ENCODE measurements around the gene TRAF1.
A peak's percentile ranks its signal among the peaks of the same experiment; 100 is the strongest.

The TRAF1 gene

DNA sequence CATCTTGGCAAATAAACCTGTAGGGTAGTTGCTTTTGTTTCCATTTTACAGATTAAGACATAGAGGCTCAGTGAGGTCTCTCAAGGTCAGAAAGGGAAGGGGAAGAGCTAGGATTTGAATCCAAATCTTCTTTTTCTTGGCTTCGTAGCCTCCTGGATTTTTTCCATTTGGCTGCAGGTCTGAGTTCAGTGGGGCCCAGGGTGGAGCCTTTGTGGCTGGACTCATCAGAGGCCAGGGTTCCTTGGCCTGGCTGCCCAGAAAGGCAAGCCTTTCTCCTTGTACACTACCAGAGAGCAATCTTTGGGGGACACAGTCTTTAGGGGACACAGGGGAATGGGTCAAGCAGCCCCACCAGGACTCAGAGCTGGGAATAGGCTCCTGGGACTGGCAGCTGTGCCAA lies 10.5 kb upstream of the TRAF1 start:
- Histone ChIP-seq H3K9ac (ENCODE audit: low read length) (peak overlapping the region; percentile 77), H3K4me2 (ENCODE audit: low read length) (peak overlapping the region; percentile 78)

DNA sequence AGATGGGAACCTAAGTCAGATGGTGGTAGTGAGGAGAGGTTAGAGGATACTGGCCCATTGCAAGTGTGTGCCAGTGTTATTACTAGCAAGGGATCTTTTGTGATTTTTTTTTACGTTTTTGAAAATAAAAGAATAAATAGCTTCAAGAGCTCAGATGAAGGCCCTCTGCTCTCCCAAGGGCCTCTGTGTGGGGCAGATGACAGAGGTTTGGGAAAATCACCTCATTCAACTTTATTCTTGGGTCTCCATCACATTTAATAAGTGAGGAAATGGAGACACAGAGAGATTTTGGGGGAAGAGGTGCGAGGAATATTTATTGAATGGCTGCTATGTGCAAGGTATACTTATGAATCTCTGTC lies 10.1 kb upstream of the TRAF1 start:
- H2AFZ ChIP-seq (ENCODE audit: low read depth, low read length): no peak overlapping the region
- peak overlapping the region; percentile 94 for H3K27ac ChIP-seq (ENCODE audit: low read length)

More for the DNA sequence above, 10.5 kb upstream of the TRAF1 start:
- no peaks in the 10 kb centered on the region for H3K79me2 ChIP-seq (ENCODE audit: low read length)
- no peaks in the 10 kb centered on the region for H3K9me3 ChIP-seq (ENCODE audit: insufficient read depth, low read length)
- no peak overlapping the region for H2AFZ ChIP-seq (ENCODE audit: low read depth, low read length)
- no peaks in the 10 kb centered on the region for H4K20me1 ChIP-seq (ENCODE audit: insufficient read depth, low read length)
- no peaks in the 10 kb centered on the region for H3K36me3 ChIP-seq (replicated peaks; ENCODE audit: low read depth, low read length)
- no peak overlapping the region for H3K4me3 ChIP-seq (ENCODE audit: low read length)
- TF ChIP-seq EZH2phosphoT487 (IDR thresholded peaks at IDR 0.05; ENCODE audit: low read depth): no peak
- TF ChIP-seq, protein P1, sequence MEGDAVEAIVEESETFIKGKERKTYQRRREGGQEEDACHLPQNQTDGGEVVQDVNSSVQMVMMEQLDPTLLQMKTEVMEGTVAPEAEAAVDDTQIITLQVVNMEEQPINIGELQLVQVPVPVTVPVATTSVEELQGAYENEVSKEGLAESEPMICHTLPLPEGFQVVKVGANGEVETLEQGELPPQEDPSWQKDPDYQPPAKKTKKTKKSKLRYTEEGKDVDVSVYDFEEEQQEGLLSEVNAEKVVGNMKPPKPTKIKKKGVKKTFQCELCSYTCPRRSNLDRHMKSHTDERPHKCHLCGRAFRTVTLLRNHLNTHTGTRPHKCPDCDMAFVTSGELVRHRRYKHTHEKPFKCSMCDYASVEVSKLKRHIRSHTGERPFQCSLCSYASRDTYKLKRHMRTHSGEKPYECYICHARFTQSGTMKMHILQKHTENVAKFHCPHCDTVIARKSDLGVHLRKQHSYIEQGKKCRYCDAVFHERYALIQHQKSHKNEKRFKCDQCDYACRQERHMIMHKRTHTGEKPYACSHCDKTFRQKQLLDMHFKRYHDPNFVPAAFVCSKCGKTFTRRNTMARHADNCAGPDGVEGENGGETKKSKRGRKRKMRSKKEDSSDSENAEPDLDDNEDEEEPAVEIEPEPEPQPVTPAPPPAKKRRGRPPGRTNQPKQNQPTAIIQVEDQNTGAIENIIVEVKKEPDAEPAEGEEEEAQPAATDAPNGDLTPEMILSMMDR (IDR thresholded peaks at IDR 0.05; ENCODE audit: low read depth, low read length): no peak
- no peaks in the 10 kb centered on the region for H3K27me3 ChIP-seq (ENCODE audit: low read depth, low read length)
- peaks cover 73% of the 10 kb centered on the region for H3K4me1 ChIP-seq (ENCODE audit: low read length)
- peak overlapping the region; percentile 94 for H3K27ac ChIP-seq (ENCODE audit: low read length)

DNA sequence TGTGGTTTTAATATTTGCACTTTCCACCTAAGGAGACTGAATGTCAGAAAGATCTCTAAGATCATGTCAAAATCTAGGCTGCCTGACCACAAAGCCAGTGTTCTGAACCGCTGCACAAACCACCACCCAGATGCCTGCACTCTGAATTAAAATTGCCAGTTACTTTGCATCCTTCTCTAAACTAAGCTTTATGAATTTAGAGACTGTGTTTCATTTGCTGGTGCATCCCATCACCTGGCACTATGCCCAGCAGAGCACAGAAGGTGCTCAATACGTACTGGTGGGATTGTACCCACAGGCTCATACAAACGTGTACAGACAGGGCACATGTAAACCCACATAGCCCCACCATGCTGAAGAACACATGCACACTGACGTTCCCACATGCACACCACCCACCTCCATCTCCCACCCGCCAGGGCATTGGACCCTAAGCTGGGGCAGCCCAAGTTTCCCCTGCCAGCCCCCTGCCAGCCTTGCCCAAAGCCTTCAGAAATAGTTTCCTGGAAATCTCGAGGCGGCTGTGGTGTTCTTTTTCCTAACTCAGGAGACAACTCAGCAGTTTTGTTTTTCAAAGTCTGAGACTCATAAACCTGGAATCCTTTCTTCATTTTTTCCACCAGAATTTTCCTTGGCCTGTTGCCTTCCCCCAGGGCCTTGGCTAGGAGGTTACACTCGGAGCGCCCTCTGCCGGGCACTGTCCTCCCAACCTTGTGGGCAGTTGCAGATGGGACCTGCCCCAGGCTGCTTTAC lies 9.6 kb upstream of the TRAF1 start:
- Histone ChIP-seq H3K27me3 (ENCODE audit: low read depth, low read length) (no peaks in the 10 kb centered on the region), H3K4me3 (ENCODE audit: low read length) (peak overlapping the region; percentile 50), H3K36me3 (replicated peaks; ENCODE audit: low read depth, low read length) (no peaks in the 10 kb centered on the region), H3K4me1 (ENCODE audit: low read length) (peaks cover 77% of the 10 kb centered on the region), H3K27ac (ENCODE audit: low read length) (peak overlapping the region; percentile 94), H3K4me2 (ENCODE audit: low read length) (peak overlapping the region; percentile 78), H3K9ac (ENCODE audit: low read length) (peak overlapping the region; percentile 77), H2AFZ (ENCODE audit: low read depth, low read length) (no peak overlapping the region), H4K20me1 (ENCODE audit: insufficient read depth, low read length) (no peaks in the 10 kb centered on the region), H3K79me2 (ENCODE audit: low read length) (no peaks in the 10 kb centered on the region), H3K9me3 (ENCODE audit: insufficient read depth, low read length) (no peaks in the 10 kb centered on the region)
- TF ChIP-seq, protein P1 (IDR thresholded peaks at IDR 0.05; ENCODE audit: low read depth, low read length): peak; percentile 97
- TF ChIP-seq EZH2phosphoT487 (IDR thresholded peaks at IDR 0.05; ENCODE audit: low read depth): no peak

More for the DNA sequence above, 10.1 kb upstream of the TRAF1 start:
- no peaks in the 10 kb centered on the region for H3K36me3 ChIP-seq (replicated peaks; ENCODE audit: low read depth, low read length)
- no peaks in the 10 kb centered on the region for H4K20me1 ChIP-seq (ENCODE audit: insufficient read depth, low read length)
- H3K4me3 ChIP-seq (ENCODE audit: low read length): no peak overlapping the region
- TF ChIP-seq, protein P1 (IDR thresholded peaks at IDR 0.05; ENCODE audit: low read depth, low read length): no peak
- TF ChIP-seq EZH2phosphoT487 (IDR thresholded peaks at IDR 0.05; ENCODE audit: low read depth): no peak
- H3K4me1 ChIP-seq (ENCODE audit: low read length): peaks cover 76% of the 10 kb centered on the region
- H3K4me2 ChIP-seq (ENCODE audit: low read length): peak overlapping the region; percentile 78
- no peaks in the 10 kb centered on the region for H3K9me3 ChIP-seq (ENCODE audit: insufficient read depth, low read length)
- H3K79me2 ChIP-seq (ENCODE audit: low read length): no peaks in the 10 kb centered on the region
- no peaks in the 10 kb centered on the region for H3K27me3 ChIP-seq (ENCODE audit: low read depth, low read length)
- peak overlapping the region; percentile 77 for H3K9ac ChIP-seq (ENCODE audit: low read length)

DNA sequence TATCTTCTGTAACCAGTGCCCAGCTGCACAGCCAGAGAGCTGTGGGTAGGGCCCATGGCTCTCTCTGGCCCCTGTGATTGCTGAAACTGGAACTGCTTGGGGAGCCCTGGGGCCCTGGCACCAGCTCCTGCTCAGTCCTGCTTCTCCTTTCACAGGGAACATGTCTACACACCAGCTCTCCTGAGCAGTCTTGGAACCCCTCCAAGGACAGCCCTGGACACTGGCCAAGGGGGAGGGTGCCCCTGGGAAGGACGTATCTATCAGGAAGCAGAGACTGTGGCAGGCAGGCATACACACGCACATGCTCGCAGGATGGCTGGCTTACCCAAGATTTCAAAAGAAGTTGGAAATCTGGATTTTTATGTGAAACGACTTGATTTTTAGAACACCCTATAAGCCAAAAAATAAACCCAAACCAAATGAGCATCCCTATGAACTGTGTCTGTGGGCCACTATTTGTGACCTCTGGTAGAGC lies 8.8 kb upstream of the TRAF1 start:
- Histone ChIP-seq H3K27me3 (ENCODE audit: low read depth, low read length) (no peaks in the 10 kb centered on the region), H3K4me2 (ENCODE audit: low read length) (peak overlapping the region; percentile 78), H2AFZ (ENCODE audit: low read depth, low read length) (no peak overlapping the region), H3K9me3 (ENCODE audit: insufficient read depth, low read length) (no peaks in the 10 kb centered on the region), H3K27ac (ENCODE audit: low read length) (peak overlapping the region; percentile 94), H3K36me3 (replicated peaks; ENCODE audit: low read depth, low read length) (no peaks in the 10 kb centered on the region), H3K79me2 (ENCODE audit: low read length) (peaks cover under 1% of the 10 kb centered on the region; the same call in 1 of the 2 replicates), H3K4me3 (ENCODE audit: low read length) (peak overlapping the region; percentile 50; the same call in 1 of the 2 replicates), H3K9ac (ENCODE audit: low read length) (peak overlapping the region; percentile 77), H4K20me1 (ENCODE audit: insufficient read depth, low read length) (no peaks in the 10 kb centered on the region), H3K4me1 (ENCODE audit: low read length) (peaks cover 75% of the 10 kb centered on the region)
- TF ChIP-seq EZH2phosphoT487 (IDR thresholded peaks at IDR 0.05; ENCODE audit: low read depth): no peak
- TF ChIP-seq, protein P1 (IDR thresholded peaks at IDR 0.05; ENCODE audit: low read depth, low read length): no peak
